Stimulated activated CD8-positive, alpha-beta memory T cell treated with anti-CD3 and anti-CD28 coated beads, Interleukin-12 subunit alpha, Interleukin-12 subunit beta, amount 100 ng/mL, for 4 hours (primary cell): ENCODE data around the gene CGB7.
"Not testable (repeated sequence)": the region's sequence is repeated elsewhere in the genome, so short reads cannot be mapped to it uniquely, and the experiment has no call there.

Source experiments
- DNase-seq: peaks from one replicate; pipeline ENCODE4 v3.0.0-alpha.2; 2020; ENCODE audit warnings: low read depth

CGB7 gene

GRCh38 chr19:49073514-49074378, 16.2 kb upstream of the CGB7 start:
- DNase-seq = no peak

DNA sequence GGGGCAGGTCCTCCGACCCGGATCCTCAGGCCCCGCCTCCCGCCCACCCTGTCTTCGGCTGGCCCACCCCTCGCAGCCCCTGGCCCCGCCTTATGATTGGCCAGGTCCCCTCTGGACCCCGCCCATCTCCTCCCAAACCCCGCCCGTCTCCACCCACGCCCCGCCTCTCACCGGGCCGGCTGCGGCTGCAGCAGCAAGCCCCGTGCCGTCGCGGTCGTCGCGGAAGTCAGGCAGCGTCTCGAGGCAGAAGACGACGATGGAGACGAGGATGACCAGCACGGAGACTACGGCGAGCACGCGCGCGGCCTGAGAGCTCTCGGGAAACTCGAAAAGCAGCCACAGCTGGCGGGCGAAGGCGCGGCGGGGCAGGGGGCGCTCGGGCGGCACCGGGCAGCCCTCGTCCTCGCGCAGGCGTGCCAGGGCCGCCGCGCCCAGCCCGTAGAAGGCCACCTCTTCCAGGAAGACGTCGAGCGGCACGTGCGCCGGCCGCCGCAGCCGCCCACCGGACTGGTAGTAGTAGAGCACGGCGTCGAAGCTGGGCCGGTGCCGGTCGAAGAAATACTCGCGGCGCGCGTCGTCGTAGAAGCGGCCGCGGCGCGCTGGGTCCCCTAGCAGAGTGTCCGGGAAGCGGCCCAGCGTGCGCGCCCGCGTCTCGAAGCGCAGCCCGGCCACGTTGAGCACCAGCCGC, 14.5 kb upstream of the CGB7 start:
- DNase-seq = no peak

DNA sequence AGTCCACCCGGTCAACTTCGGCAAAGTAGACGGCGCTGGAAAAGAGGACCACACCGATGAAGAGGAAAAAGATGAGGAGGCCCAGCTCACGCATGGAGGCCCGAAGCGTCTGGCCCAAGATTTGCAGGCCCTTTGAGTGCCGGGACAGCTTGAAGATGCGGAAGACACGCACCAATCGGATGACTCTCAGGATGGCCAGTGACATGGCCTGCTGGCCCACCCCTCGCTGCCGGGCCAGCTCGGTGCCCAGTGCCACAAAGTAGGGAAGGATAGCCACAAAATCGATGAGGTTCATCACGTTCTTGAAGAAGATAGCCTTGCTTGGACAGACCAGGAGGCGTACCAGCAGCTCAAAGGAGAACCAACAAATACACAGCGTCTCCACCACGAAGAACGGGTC, 12.9 kb upstream of the CGB7 start:
- no peak for DNase-seq

- no peak for DNase-seq
Observed at GRCh38 chr19:49069026-49069425, 11.5 kb upstream of the CGB7 start.

DNA sequence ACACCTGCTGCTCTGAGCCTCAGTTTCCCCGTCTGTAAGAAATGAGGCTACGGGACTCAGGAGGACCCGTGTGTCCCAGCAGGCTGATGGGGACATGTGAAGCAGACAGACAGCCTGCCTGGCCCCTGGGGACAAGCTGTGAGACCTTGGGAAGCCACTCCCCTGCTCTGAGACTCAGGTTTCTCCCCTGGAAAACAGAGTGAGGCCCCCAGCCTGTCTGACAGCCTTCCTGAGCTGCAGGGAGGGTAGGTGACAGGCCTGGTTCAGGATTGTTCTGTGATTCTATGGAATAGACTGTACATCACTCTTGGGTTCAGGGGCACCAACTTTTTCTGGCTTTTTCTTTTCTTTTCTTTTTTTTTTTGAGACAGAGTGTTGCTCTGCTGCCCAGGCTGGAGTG, 10.0 kb upstream of the CGB7 start:
- no peak for DNase-seq

DNA sequence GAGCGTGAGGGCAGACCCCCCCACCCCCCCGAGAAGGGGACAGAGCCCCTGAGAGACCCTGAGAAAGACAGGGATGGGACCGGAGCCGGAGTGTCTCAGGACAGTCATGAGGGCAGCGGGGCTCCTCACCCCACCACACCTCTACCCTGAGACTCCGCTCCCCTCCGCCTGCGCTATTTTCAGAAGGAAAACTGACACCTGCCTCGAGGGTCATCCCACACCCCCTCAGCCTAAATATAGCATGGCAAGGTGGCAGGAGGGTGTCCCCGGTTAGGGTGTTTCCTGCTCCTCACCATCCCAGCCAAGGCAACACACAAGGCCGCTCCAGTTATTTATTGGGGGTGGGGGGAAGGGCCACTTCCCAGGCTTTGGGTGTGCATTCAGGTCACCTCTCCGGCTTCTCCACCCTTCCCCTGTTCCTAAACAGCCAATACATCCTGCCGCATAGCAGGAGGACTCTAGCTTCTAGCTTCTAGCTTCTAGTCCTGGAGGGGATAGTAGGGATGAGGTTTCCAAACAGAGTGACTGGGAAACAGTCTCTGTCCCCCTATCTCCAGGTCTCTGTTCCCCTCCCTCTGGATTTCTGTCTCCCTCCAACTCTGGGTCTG, 8.5 kb upstream of the CGB7 start:
- DNase-seq = no peak

- no peak for DNase-seq
Observed at GRCh38 chr19:49064768-49065611, 7.4 kb upstream of the CGB7 start, which contains the start of gene NTF4. NTF4 (minus strand) TSS chr19:49064818; CDS start chr19:49061997, 2,821 bp downstream.

GRCh38 chr19:49064029-49064629, 6.6 kb upstream of the CGB7 start:
- DNase-seq = no peak

- no peak for DNase-seq
Observed at GRCh38 chr19:49061445-49061844, 3.9 kb upstream of the CGB7 start.

DNA sequence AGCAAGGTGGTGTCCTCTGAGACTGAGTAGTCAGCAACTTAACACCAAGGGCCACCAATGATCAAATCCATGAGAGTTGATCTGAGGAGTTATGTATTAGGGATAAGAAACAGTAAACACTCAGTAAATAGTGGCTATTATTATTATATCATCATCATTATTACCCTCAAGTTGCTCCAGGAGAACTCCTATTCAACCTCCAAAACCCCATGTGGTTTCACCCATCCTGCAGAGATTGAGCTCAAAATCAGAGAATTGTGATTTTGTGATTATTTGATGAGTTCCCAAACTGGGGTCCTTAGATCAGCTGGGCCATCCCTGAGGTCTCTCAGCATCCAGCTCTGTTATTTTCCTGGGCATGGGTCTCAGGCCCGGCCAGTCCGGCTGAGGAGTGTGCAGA, 3.5 kb upstream of the CGB7 start:
- no peak for DNase-seq

- no peak for DNase-seq
Observed at GRCh38 chr19:49059053-49059452, 1.5 kb upstream of the CGB7 start.

DNA sequence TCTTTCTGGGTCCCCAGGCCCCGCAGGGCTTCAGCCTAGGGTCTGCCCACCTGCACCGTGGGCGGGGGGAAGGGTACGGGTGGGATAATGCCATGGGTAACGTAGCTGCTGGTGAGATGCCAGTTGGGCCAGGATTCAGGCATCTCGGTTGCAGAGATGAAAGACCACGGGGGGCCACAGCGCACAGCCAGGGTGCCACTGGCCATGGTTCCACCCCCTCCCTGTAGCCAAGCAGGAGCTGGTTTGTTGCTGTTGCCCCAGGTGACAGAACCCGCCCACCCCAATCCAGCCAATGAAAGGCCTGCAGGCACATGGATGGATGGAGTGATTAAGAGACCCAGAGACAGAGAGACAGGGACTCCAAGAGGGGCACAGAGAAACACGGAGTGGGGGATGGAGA, 1.0 kb upstream of the CGB7 start:
- DNase-seq = no peak

GRCh38 chr19:49056902-49057596, 500 bp downstream of the CGB7 start:
- not testable (repeated sequence) for DNase-seq

- DNase-seq = no peak
Observed at GRCh38 chr19:49056101-49056901, 1.2 kb downstream of the CGB7 start.

- not testable (repeated sequence) for DNase-seq
Observed at GRCh38 chr19:49050376-49051033, 7.0 kb downstream of the CGB7 start.

GRCh38 chr19:49049834-49050233, 7.7 kb downstream of the CGB7 start:
- DNase-seq = not testable (repeated sequence)

DNA sequence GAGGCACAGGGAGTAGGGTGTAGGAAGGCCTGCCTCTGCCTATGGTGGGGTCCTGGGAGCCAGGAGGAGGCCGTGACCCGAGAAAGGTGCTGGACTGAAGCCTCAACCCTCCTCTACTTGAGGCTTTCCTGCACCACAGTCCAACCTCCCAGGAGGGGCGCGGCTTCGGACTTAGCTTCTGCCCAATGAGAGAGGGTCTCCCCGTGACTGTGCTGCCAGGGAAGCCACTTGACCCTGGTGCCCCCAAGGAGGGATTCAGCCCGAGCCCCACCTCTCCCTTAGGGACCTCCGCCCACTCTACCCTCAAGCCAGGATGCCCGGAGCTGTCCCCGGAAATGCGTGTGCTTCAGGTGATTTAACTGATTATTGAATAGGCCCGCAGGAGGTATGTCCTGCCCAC, 8.5 kb downstream of the CGB7 start, which contains the start of gene CGB8:
CGB8 (minus strand) TSS at position 101 of the 400 bp plus-strand sequence. CDS start 372 bp downstream, outside the sequence.
- DNase-seq = not testable (repeated sequence)

GRCh38 chr19:49043548-49043947, 14.0 kb downstream of the CGB7 start, which contains the start of gene CGB5:
CGB5 (plus strand) TSS chr19:49043848; CDS start chr19:49044210, 362 bp downstream.
- not testable (repeated sequence) for DNase-seq

DNA sequence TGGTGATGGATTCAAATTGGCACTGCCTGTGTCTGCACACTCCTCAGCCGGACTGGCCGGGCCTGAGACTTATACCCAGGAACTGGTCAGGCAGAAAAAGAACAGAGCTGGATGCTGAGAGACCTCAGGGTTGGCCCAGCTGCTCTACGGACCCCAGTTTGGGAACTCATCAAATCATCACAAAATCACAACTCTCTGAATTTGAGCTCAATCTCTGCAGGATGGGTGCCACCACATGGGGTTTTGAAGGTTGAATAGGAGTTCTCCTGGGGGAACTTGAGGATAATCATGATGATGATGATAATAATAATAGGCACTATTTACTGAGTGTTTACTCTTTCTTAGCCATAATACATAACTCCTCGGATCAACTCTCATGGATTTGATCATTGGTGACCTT, 14.9 kb downstream of the CGB7 start:
- not testable (repeated sequence) for DNase-seq
